NCI-H1105 (cell line): ENCODE measurements around the gene CPED1.
"Not testable (repeated sequence)": the region's sequence is repeated elsewhere in the genome, so short reads cannot be mapped to it uniquely, and the experiment has no call there.

Source experiments
- DNase-seq: peaks from one replicate; lab custom pipeline; 2025; lab: John Stamatoyannopoulos, UW

Gene CPED1

GRCh38 chr7:121097577-121097976 lies 109.1 kb downstream of the CPED1 start:
- no peak for DNase-seq

DNA sequence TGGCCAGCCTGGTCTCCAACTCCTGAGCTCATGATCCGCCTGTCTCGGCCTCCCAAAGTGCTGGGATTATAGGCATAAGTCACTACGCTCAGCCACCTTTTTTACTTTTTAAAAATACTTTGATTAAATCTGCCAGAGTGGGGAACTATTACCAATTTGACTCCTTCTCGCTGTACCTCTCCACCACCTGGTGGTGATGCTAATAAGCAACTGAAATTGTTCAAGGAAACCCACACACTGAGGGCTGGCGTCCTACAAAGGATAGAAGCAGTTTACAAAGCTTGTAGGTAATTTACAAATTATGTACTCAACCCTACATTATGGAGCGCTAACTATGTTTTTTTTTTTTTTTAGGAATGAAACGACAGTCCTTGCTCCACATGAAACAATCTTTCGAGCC lies 111.1 kb downstream of the CPED1 start:
- no peak for DNase-seq

- DNase-seq: no peak
Measured at GRCh38 chr7:121101083-121101482, 112.6 kb downstream of the CPED1 start.

DNA sequence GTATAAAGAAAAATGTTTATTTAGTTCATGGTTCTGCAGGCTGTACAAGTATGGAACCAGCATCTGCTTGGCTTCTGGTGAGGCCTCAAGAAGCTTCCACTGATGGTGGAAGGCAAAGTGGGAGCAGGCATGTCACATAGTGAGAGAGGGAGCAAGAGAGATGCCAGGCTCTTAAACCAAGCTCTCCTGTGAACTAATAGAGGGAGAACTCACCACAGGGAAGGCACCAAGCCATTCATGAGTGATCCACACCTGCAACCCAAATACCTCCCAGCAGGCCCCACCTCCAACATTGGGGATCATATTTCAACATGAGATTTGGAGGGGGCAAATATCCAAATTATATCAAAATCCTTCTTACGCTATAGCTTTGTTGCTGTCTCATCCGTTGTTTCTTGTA lies 113.1 kb downstream of the CPED1 start:
- no peak for DNase-seq

DNA sequence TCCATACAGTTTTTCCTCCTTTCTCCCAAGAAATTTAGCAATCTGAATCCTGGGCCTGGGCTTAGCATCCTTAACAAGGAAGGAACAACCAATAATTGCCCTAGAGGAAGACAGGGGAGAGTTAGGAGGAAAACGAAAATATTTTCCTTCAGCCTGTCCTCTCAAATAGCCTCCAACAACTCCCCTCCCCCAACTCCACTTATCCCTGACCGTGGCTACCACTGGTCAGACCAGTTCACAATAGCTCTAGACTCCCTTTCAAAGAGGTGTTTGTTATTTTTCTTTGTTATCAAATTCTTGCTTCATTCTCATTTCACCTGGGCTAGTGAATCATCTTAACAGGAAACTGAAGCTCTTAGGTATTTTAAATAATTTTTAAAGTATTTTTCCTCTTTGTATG lies 114.1 kb downstream of the CPED1 start:
- DNase-seq: no peak

DNA sequence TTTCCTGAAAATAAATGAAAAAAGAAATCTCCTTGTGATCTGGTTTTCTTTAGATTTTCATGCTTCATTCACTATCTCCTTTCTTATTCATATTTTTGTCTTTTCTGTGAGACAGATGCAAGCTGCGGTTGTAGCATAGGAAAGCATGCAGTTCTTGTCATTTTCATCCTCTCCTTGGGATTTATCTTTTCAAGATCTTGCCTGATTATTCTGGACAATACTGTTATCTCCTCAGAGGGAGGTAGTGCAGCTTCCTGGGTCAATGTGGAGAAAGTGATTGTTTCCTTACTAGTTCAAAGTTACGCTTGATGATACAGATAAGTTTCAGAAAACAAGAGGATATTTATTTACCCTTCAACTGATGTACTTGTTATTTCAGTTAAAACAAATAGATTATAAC lies 114.6 kb downstream of the CPED1 start:
- DNase-seq: no peak

- DNase-seq: no peak
Measured at GRCh38 chr7:121103579-121103978, 115.1 kb downstream of the CPED1 start.

- no peak for DNase-seq
Measured at GRCh38 chr7:121105262-121105661, 116.8 kb downstream of the CPED1 start.

DNA sequence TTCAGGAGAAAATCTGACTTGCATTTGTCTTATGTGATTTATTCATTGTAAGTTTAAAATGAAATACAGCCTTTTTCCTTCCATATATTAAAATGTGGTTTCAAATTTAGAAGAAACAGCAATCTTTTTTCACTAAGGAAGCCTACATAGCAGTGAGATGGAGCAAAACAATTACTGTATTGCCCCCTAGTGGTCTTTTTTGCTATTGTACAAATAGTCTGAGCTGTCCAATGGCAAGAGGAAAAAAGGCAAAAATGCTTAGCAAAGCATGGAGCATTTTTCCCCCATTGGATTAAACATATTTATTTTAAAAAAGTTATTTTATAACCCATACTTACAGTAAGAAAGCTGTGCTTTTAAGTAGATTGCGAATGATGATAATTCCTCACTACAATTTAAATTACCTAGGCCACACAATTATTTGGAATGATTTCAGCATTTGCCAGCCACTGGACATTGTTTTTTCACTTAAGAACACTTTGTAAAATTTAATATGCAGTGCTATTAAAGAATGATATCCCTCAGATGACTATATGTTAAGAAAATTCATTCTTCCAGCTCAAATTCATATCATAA lies 119.5 kb downstream of the CPED1 start:
- peak; percentile 61 for DNase-seq

GRCh38 chr7:121109145-121109544 lies 120.6 kb downstream of the CPED1 start:
- no peak for DNase-seq

GRCh38 chr7:121113288-121113687 lies 124.8 kb downstream of the CPED1 start:
- no peak for DNase-seq

DNA sequence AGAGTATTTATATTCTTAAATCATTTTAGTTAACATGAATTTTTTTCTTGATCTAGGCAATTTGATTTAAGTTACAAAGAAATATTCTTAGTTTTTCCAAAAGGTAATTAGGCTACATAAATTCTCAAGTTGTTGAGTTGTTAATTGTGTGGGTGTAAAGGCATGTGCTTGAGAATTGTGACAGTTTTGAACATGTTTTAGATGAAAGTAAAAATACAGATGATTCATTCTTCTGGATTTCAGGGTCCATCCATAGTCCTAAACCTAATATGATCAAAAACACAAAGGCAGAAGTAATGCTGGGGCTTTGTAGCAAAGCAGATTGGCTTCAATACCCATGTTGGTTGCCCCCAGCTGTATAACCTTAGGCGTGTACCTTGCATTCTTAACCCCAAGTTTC lies 127.9 kb downstream of the CPED1 start:
- no peak for DNase-seq

GRCh38 chr7:121119047-121119446 lies 130.5 kb downstream of the CPED1 start:
- DNase-seq: no peak

DNA sequence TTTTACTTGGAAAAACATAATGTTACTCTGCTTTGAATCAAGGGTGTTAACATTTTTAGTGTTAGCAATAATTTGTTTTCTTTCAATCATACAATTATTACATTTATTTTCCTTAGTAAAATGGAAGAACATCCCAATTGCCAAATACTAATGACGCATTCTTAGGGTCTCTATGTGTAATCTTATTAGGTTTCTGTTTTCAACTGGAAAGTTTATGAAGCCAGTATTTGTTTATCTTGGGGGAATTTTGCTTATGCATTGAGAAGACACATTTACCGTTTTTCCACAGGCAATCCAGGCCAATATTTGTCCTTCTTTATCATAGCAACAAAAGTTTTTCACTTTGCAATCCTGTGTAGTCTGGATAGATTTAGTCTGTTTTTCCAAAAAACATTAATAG lies 134.5 kb downstream of the CPED1 start:
- no peak for DNase-seq

- DNase-seq: not testable (repeated sequence)
Measured at GRCh38 chr7:121125454-121125853, 136.9 kb downstream of the CPED1 start.

DNA sequence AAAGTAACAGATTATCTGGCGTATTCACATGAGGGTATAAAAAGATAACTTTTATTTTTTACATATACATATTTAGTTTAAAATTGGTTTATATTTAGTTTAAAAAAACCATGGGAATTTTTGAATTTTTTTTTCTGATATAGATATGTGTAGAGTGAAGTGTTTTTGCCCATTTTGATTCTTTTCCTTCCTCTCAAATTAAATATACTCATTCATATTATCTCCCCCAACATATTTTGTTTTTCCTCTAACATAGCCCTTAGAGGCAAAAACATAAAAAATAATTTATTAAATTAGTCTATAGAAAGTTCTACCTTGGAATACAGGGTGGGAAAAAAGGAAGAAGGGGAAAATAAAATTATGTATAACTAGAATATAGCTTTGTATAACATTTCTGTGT lies 137.7 kb downstream of the CPED1 start:
- no peak for DNase-seq

GRCh38 chr7:121126801-121127534 lies 138.5 kb downstream of the CPED1 start:
- DNase-seq: peak; percentile 1

DNA sequence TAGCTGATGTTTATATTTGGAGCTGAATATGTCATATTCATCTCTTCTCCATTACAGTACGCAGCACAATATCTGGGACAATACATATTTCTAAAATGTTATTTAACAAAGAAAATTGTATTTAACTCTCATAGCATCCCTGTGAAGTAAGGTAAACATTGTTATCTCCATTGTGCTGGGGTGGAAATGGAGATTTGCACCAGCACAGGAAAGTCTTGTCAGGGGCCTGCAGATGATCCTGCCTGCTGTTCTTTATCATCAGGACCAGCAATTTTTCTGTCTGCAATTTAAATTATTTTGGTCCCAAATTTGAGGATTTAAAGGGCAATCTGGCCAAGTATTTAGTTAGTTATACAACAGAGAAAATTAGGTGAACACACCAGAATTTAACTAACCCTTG lies 144.4 kb downstream of the CPED1 start:
- DNase-seq: no peak

- no peak for DNase-seq
Measured at GRCh38 chr7:121133444-121133843, 144.9 kb downstream of the CPED1 start.

DNA sequence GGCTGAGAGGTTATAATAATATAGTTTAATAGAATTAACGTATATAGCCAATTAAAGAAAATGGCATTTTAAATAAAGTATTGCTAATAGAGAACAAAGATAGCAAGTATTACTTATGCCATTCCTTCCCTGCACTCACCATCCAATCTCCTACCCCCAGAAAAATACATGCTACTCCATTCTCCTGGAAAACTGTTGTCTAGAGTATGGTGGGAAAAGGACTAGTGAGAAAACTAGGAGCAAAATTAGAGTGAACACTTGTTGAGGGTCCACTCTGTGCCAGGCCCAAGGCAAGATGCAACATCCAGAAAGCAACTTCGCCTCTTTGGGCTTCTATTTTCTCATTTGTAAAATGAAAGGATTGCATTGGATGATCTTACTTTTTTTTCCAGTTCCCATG lies 149.1 kb downstream of the CPED1 start:
- DNase-seq: no peak

DNA sequence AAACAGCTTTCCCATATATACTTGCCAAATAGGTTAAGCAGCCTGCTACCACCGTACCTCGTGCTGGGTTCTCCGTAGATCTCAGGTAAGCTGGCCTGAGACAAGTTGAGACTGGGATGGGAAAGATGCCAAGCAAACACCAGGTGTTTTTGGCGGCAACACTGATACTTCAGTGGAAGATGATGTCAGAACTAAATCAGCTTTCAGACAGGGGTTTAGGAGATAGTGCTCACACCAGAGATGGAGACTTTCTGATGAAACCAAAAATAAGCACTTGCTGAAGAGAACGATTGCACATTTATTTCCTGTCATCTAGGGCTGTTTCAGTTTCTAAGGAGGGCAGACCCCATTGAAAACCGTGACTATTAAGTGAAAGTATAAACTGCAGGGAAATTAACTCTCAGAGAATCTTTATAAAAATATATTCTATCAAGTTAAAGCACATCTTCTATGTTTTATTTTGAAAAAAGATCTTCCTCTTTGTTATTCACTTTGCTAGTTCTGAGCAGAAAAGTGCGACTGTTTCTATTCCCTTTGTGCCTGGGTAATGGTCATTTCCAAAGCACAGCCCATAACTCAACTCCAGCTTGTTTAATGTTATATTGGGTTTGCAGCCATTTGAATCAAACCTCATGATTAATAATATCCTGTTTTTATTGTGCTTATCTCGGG lies 149.9 kb downstream of the CPED1 start:
- DNase-seq: peak; percentile 93

DNA sequence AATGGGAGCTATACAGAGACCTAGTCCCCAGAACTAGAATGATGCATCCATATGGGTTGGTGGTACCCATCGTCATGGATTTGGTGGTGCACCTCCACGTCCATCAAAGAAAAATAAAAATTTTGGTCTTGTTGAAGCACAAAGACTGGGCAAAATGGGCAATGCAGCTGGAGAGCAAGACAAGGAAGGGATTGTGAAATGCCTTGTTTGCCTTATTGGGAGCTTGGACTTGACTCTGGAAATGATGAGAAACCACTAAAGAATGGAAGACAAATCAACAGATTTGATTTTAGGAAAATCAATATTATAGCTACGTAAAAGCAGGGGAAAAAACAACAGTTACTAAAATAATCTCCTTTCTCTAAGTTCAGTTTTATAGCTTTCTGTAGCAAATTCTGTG lies 150.9 kb downstream of the CPED1 start:
- no peak for DNase-seq

- DNase-seq: no peak
Measured at GRCh38 chr7:121140790-121141189, 152.3 kb downstream of the CPED1 start.
